GM23338 (cell line): ENCODE measurements around the gene CES5A. TPM values are rescaled to one million over a fixed set of nuclear protein-coding genes. Genes with fewer than 3 reads are reported as not detected.

Experiments used
- ATAC-seq: fragments of 200-7000 bp; cut with Tn5 transposase; 3 replicates; pipeline ENCODE4 v1.9.1; 2020
- DNase-seq: peaks from one replicate; pipeline ENCODE4 v3.0.0-alpha.2; 2015; ENCODE audit warnings: low spot score
- H2AFZ ChIP-seq: fragments of 200-600 bp; sonication (generic); 2 replicates; pipeline ENCODE4 v1.8.0; 2016; ENCODE audit warnings: antibody characterized with exemption, mild to moderate bottlenecking, moderate library complexity
- H3F3A ChIP-seq: fragments of 200-600 bp; sonication (generic); replicated peaks from 2 replicates; pipeline ENCODE4 v1.8.0; 2017; ENCODE audit warnings: antibody characterized with exemption, mixed run types, low read depth
- H3K27ac ChIP-seq: fragments of 200-600 bp; sonication (generic); 2 replicates; pipeline ENCODE4 v1.6.1; 2016; ENCODE audit warnings: low read depth
- H3K27me3 ChIP-seq: fragments of 200-600 bp; sonication (generic); 2 replicates; pipeline ENCODE4 v1.8.0; 2016; ENCODE audit warnings: mild to moderate bottlenecking, mixed run types, moderate library complexity; ENCODE audit not compliant: insufficient read depth
- H3K36me3 ChIP-seq: fragments of 200-600 bp; sonication (generic); 2 replicates; pipeline ENCODE4 v1.8.0; 2016; ENCODE audit warnings: mild to moderate bottlenecking; ENCODE audit not compliant: insufficient read depth
- H3K4me1 ChIP-seq: fragments of 200-600 bp; sonication (generic); 2 replicates; pipeline ENCODE4 v1.8.0; 2016; ENCODE audit warnings: mild to moderate bottlenecking, moderate library complexity; ENCODE audit not compliant: insufficient read depth
- H3K4me2 ChIP-seq: fragments of 200-600 bp; sonication (generic); 2 replicates; pipeline ENCODE4 v1.7.1; 2017; ENCODE audit warnings: mixed run types
- H3K4me3 ChIP-seq: fragments of 200-600 bp; sonication (generic); 2 replicates; pipeline ENCODE4 v1.6.1; 2016; ENCODE audit warnings: mixed run types
- H3K79me2 ChIP-seq: fragments of 200-600 bp; sonication (generic); replicated peaks from 2 replicates; pipeline ENCODE4 v1.8.0; 2017; ENCODE audit warnings: mild to moderate bottlenecking; ENCODE audit not compliant: insufficient read depth
- H3K9me2 ChIP-seq: fragments of 200-600 bp; sonication (generic); 2 replicates; pipeline ENCODE4 v1.8.0; 2017; ENCODE audit not compliant: insufficient read depth
- H4K20me1 ChIP-seq: fragments of 200-600 bp; sonication (generic); replicated peaks from 2 replicates; pipeline ENCODE4 v1.8.0; 2017; ENCODE audit warnings: mild to moderate bottlenecking; ENCODE audit not compliant: insufficient read depth
- H3K27ac Mint-ChIP-seq: 2 replicates; pipeline ENCODE4 v1.8.0; 2020; ENCODE audit warnings: inconsistent platforms, mild to moderate bottlenecking, moderate library complexity, mixed read lengths
- H3K27me3 Mint-ChIP-seq: 3 replicates; pipeline ENCODE4 v1.8.0; 2022; ENCODE audit warnings: low read depth, mild to moderate bottlenecking, moderate library complexity, mixed read lengths, inconsistent platforms; ENCODE audit not compliant: insufficient read depth, poor library complexity
- H3K36me3 Mint-ChIP-seq: 3 replicates; pipeline ENCODE4 v1.8.0; 2021; ENCODE audit warnings: low read depth, mild to moderate bottlenecking, inconsistent platforms, moderate library complexity, mixed read lengths
- H3K4me1 Mint-ChIP-seq: 3 replicates; pipeline ENCODE4 v1.8.0; 2020; ENCODE audit warnings: mild to moderate bottlenecking, inconsistent platforms, mixed read lengths
- H3K4me3 Mint-ChIP-seq: 3 replicates; pipeline ENCODE4 v1.8.0; 2021; ENCODE audit warnings: moderate library complexity, mild to moderate bottlenecking, inconsistent platforms, mixed read lengths
- H3K9me3 Mint-ChIP-seq: 3 replicates; pipeline ENCODE4 v1.8.0; 2020; ENCODE audit warnings: moderate library complexity, mild to moderate bottlenecking, inconsistent platforms, mixed read lengths
- CREB1 ChIP-seq: fragments of 250-450 bp; sonication (Bioruptor Pico); IDR thresholded peaks from 2 replicates; pipeline ENCODE4 v1.5.0; 2020; ENCODE audit warnings: low read depth, mild to moderate bottlenecking, moderate library complexity
- ETS1 ChIP-seq: IDR thresholded peaks from 2 replicates; pipeline ENCODE4 v1.6.1; 2016; ENCODE audit warnings: antibody characterized with exemption
- EZH2 ChIP-seq: fragments of 200-600 bp; sonication (generic); IDR thresholded peaks from one replicate; pipeline ENCODE4 v1.8.0; 2017; ENCODE audit warnings: antibody characterized with exemption, mild to moderate bottlenecking, low read depth; ENCODE audit not compliant: unreplicated experiment
- EZH2phosphoT487 ChIP-seq: fragments of 200-600 bp; sonication (generic); IDR thresholded peaks from one replicate; pipeline ENCODE4 v1.8.1; 2018; ENCODE audit warnings: antibody characterized with exemption; ENCODE audit not compliant: unreplicated experiment
- JUNB ChIP-seq: IDR thresholded peaks from one replicate; pipeline ENCODE4 v1.6.1; 2016; ENCODE audit warnings: antibody characterized with exemption; ENCODE audit not compliant: unreplicated experiment
- NANOG ChIP-seq: IDR thresholded peaks from 2 replicates; pipeline ENCODE4 v1.6.1; 2016; ENCODE audit warnings: antibody characterized with exemption, borderline replicate concordance
- POLR2AphosphoS5 ChIP-seq: IDR thresholded peaks from 2 replicates; pipeline ENCODE4 v1.6.1; 2016; ENCODE audit warnings: antibody characterized with exemption, low read depth
- STAT1 ChIP-seq: IDR thresholded peaks from one replicate; pipeline ENCODE4 v1.6.1; 2016; ENCODE audit warnings: antibody characterized with exemption; ENCODE audit not compliant: unreplicated experiment
- ZNF114 ChIP-seq: fragments of 250-450 bp; sonication (Bioruptor Pico); IDR thresholded peaks from 2 replicates; pipeline ENCODE4 v1.5.0; 2020; ENCODE audit warnings: mild to moderate bottlenecking, moderate library complexity
- ZNF331 ChIP-seq: fragments of 250-450 bp; sonication (Bioruptor Pico); IDR thresholded peaks from 2 replicates; pipeline ENCODE4 v1.5.0; 2020; ENCODE audit warnings: low read depth, mild to moderate bottlenecking, moderate library complexity
- ZNF462 ChIP-seq: fragments of 250-450 bp; sonication (Bioruptor Pico); IDR thresholded peaks from 2 replicates; pipeline ENCODE4 v1.5.0; 2020; ENCODE audit warnings: mild to moderate bottlenecking, moderate library complexity
- polyA plus RNA-seq: library from polyadenylated mRNA; unstranded; fragments of >200 nt; fragmentation: Nextera tagmentation; extraction: Ambion mirVana; gene quantifications from 2 replicates; pipeline ENCODE4 v1.2.1, GENCODE V29; 2016
- total RNA-seq: library from RNA; depleted of rRNA; stranded (reverse); fragments of >200 nt; shearing (Covaris generic); gene quantifications from 2 replicates; pipeline ENCODE4 v1.2.3, GENCODE V29; 2014
- TF ChIP-seq, protein P1 (sequence below): IDR thresholded peaks from one replicate; pipeline ENCODE4 v1.6.1; 2018; ENCODE audit warnings: antibody characterized with exemption; ENCODE audit not compliant: unreplicated experiment
- TF ChIP-seq, protein P2 (sequence below), 2 experiments: fragments of 200-600 bp in 1 of 2; sonication (generic) in 1 of 2; conservative IDR thresholded peaks; 2 replicates each; pipeline versions ENCODE4 v1.5.1 to v1.6.1; 2016 to 2017; ENCODE audit warnings: antibody characterized with exemption in 2 of 2, low read depth in 2 of 2, mild to moderate bottlenecking in 2 of 2, moderate library complexity in 1 of 2

CES5A gene
- total and polyA plus RNA-seq, 2 experiments from 2014 or later: not detected

- H3K4me2 ChIP-seq: no peak overlapping the region
- no peaks in the 10 kb centered on the region for H3K36me3 ChIP-seq
- Mint-ChIP-seq H3K4me3 (no peak overlapping the region), H3K4me1 (peaks cover 19% of the 10 kb centered on the region), H3K36me3 (no peaks in the 10 kb centered on the region), H3K27me3 (peaks cover 10% of the 10 kb centered on the region), H3K9me3 (no peaks in the 10 kb centered on the region), H3K27ac (no peak overlapping the region)
- H3F3A ChIP-seq: no peaks in the 10 kb centered on the region
- H3K4me3 ChIP-seq: no peak overlapping the region
- no peak for TF ChIP-seq STAT1
- TF ChIP-seq, protein P1, sequence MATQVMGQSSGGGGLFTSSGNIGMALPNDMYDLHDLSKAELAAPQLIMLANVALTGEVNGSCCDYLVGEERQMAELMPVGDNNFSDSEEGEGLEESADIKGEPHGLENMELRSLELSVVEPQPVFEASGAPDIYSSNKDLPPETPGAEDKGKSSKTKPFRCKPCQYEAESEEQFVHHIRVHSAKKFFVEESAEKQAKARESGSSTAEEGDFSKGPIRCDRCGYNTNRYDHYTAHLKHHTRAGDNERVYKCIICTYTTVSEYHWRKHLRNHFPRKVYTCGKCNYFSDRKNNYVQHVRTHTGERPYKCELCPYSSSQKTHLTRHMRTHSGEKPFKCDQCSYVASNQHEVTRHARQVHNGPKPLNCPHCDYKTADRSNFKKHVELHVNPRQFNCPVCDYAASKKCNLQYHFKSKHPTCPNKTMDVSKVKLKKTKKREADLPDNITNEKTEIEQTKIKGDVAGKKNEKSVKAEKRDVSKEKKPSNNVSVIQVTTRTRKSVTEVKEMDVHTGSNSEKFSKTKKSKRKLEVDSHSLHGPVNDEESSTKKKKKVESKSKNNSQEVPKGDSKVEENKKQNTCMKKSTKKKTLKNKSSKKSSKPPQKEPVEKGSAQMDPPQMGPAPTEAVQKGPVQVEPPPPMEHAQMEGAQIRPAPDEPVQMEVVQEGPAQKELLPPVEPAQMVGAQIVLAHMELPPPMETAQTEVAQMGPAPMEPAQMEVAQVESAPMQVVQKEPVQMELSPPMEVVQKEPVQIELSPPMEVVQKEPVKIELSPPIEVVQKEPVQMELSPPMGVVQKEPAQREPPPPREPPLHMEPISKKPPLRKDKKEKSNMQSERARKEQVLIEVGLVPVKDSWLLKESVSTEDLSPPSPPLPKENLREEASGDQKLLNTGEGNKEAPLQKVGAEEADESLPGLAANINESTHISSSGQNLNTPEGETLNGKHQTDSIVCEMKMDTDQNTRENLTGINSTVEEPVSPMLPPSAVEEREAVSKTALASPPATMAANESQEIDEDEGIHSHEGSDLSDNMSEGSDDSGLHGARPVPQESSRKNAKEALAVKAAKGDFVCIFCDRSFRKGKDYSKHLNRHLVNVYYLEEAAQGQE: no peak
- no peak for TF ChIP-seq ZNF331 (CRISPR knock-in tag)
- no peak for TF ChIP-seq ETS1
- TF ChIP-seq JUNB: no peak
- no peak for TF ChIP-seq CREB1 (CRISPR knock-in tag)
- no peak for TF ChIP-seq ZNF462 (CRISPR knock-in tag)
- no peak for TF ChIP-seq NANOG
- TF ChIP-seq ZNF114 (CRISPR knock-in tag): no peak
- TF ChIP-seq EZH2: no peak
- TF ChIP-seq, protein P2, sequence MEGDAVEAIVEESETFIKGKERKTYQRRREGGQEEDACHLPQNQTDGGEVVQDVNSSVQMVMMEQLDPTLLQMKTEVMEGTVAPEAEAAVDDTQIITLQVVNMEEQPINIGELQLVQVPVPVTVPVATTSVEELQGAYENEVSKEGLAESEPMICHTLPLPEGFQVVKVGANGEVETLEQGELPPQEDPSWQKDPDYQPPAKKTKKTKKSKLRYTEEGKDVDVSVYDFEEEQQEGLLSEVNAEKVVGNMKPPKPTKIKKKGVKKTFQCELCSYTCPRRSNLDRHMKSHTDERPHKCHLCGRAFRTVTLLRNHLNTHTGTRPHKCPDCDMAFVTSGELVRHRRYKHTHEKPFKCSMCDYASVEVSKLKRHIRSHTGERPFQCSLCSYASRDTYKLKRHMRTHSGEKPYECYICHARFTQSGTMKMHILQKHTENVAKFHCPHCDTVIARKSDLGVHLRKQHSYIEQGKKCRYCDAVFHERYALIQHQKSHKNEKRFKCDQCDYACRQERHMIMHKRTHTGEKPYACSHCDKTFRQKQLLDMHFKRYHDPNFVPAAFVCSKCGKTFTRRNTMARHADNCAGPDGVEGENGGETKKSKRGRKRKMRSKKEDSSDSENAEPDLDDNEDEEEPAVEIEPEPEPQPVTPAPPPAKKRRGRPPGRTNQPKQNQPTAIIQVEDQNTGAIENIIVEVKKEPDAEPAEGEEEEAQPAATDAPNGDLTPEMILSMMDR (conservative IDR thresholded peaks at IDR 0.05; ENCODE audit: low read depth in 2 of 2): no peak
- no peak for TF ChIP-seq POLR2AphosphoS5
- TF ChIP-seq EZH2phosphoT487: no peak
- H3K9me2 ChIP-seq: no peaks in the 10 kb centered on the region
- H4K20me1 ChIP-seq: no peaks in the 10 kb centered on the region
- DNase-seq: no peak
- H3K27me3 ChIP-seq: no peaks in the 10 kb centered on the region
- H2AFZ ChIP-seq: no peak overlapping the region
- ATAC-seq: no peak
- H3K27ac ChIP-seq: no peak overlapping the region
- H3K4me1 ChIP-seq: peaks cover 10% of the 10 kb centered on the region
- no peaks in the 10 kb centered on the region for H3K79me2 ChIP-seq
Observed at GRCh38 chr16:55810451-55810961, 64.7 kb downstream of the CES5A start.
